GM23248 (cell line): ENCODE results near the gene TRPM5.

ENCODE experiments used
- EZH2 ChIP-seq: fragments of 200-600 bp; sonication (generic); IDR thresholded peaks from 2 replicates; pipeline ENCODE4 v1.6.1; 2018; ENCODE audit warnings: antibody characterized with exemption, mild to moderate bottlenecking; ENCODE audit not compliant: insufficient read depth, poor library complexity, severe bottlenecking
- EZH2phosphoT487 ChIP-seq: fragments of 200-600 bp; sonication (generic); IDR thresholded peaks from 2 replicates; pipeline ENCODE4 v1.6.1; 2018; ENCODE audit warnings: antibody characterized with exemption, moderate library complexity, mild to moderate bottlenecking, low read depth; ENCODE audit not compliant: insufficient read depth

DNA sequence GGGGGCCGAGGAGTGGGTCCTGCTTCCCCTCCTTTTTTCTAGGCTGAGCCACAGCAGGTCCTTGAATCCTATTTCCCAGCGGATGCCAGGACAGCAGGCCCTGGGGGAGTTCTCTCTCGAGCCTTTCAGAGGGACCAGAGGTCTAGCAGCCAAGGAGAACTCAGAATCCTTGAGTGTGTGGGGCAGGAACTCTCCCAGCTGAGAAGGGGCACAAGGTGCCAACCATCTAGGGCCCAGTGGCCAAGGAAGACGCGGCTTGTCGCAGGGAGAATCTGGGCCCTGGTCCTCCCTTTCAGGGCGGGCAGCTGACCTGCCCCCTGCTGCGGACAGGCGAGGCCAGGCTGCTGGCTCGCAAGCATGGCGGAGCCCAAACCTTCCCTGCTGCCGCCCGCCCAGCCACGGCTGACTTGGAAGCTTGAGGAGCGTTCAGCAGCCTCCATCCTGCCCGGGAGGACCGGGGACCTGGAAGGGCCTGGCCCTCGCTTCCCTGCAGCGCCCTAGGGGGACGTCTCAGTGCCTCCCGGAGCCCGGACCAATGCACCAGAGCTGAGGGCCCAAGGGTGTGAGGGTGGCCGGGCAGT is 44.7 kb downstream of the TRPM5 start:
- TF ChIP-seq EZH2: no peak
- no peak for TF ChIP-seq EZH2phosphoT487
